Stimulated activated CD4-positive, alpha-beta T cell treated with anti-CD3 and anti-CD28 coated beads, TNF-alpha, amount 100 ng/mL, for 4 hours (primary cell): ENCODE measurements around the gene FAM25C.
"Not testable (repeated sequence)": the region's sequence is repeated elsewhere in the genome, so short reads cannot be mapped to it uniquely, and the experiment has no call there.

Source experiments
- DNase-seq, 3 experiments: peaks; one replicate each; pipeline ENCODE4 v3.0.0-alpha.2; 2020; ENCODE audit warnings: low read depth in 3 of 3

The FAM25C gene

DNA sequence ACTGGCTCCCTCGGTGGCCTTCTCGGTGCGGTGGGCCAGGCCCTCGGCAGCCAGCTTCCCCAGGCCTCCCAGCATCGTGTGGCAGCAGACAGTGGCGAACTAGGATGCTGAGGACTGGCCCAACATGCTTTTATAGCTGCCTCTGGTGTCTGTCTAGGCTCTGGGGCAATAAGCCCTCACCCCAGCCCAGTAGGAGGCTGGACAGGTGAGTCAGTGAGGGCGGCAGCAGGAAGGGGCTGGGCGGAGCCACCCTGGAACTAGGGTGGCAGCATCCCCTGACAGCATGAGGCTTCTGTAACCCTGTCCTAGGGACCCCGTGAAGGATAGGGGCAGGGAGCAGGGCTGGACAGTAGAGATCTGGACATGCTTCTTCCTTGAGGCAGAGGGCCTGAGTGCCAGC lies at the start of gene FAM25C:
Gene FAM25C (minus strand): TSS at position 101 of the 400 bp plus-strand sequence. CDS start 26 bp downstream, at position 75.
- not testable (repeated sequence) for DNase-seq

DNA sequence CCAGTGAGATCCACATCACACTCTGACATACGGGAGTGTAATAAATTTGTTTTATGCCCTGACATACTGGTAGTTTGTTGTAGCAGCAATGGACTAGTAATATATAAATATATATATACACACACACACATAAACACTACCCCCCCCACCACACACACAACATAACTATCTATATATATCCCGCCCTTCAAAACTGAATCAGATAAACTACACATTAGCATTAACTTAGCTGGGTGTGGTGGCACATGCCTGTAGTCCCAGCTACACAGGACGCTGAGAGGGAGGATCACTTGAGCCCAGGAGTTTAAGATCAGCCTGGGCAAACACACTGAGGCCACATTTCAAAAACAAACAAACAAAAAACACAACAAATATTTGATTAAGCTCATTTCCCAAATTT lies 45.0 kb upstream of the FAM25C start:
- DNase-seq = not testable (repeated sequence)

DNA sequence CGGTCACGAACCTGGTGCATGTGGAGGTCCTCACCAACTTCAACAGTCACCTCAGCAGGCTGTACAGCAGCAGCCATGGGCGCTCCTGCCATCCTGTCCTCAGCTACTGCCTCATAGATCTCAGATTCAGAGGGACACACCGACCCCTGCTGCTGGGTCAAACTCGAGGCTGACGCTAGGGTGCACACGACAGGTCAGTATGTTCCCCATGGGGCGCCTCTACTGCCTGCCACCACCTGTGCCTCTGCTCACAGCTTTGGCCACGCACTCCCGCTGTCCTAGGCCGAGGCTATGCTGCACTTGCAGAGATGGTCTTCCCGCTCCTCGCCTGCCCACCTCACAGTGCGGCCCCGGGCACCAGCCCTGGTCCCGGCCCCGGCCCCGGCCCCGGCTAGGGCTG lies 31.8 kb upstream of the FAM25C start:
- not testable (repeated sequence) for DNase-seq

DNA sequence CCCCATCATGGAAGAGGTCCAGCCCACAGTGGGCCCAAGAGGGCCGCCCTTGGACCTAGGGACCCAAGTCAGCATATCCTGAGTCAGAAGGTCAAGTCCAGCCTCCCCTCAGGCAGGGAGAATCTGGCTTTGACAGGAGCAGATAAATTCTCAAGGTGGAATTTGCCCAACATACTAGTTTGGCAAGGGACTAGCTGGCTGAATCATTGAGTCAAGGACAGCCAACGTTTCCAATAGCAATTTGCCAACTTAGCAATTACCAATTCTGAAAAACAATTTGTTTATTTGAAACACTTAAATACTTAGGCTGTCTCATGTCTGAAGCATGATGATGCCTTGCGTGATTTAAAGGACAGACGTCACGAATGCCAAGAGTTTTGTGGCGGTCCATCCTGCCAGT lies 2.7 kb upstream of the FAM25C start:
- DNase-seq = not testable (repeated sequence)

DNA sequence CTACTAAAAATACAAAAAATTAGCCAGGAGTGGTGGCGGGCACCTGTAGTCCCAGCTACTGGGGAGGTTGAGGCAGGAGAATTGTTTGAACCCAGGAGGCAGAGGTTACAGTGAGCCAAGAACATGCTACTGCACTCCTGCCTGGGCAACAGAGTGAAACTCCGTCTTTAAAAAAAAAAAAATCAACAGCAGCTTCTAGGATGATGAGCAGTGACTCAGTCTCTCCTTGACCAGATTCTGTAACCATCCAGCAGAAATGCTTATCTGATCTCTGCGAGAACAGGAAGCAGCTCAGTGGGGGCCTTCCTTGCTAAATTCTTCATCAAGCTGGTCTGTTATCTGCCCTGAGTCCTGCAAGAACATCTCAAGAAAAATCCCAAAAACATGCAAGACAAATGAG lies 5.5 kb downstream of the FAM25C start:
- not testable (repeated sequence) for DNase-seq

- DNase-seq = not testable (repeated sequence)
Measured at GRCh38 chr10:47992560-47992959, 7.0 kb downstream of the FAM25C start.

DNA sequence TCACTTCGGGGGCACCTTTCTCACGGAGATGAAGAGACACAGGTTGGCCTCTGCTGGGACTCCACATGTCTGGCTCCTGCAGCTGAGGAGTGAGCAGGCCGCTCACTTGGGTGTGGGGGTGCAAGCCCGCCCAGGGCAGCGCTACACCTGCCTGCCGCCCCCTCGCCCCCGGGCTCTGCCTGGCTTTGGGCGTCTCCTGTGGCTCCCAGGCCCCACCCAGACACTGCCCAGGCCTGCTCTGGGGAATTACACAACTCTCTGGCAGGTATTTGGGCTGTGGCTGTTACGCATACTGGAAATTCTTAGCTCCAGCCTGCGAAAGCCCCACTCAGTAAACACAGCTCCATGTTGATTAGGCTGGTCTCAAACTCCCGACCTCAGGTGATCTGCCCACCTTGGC lies 7.9 kb downstream of the FAM25C start:
- not testable (repeated sequence) for DNase-seq

GRCh38 chr10:47990097-47990496 lies 9.5 kb downstream of the FAM25C start:
- DNase-seq = not testable (repeated sequence)

DNA sequence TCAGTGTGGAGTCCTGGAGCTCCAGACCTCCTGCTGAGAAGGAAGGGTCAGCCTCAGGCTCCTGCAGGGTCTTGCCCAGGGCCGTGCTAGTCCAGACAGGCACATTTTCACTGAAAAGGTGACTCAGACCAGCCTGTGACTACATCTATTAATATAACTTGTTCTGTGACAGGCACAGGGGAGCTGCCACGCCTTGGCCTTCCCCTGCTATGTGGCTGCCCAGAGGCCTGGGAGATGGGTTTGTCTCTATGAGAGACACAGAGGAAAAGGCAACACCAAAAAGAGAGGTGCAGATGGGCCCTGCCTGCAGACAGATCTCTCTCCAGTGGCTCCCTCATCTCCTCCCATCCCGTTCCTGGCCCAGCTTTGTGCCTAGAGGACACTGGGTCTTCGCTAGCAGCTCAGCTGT lies 10.0 kb downstream of the FAM25C start:
- DNase-seq = not testable (repeated sequence)

- DNase-seq = not testable (repeated sequence)
Measured at GRCh38 chr10:47988718-47989541, 10.7 kb downstream of the FAM25C start.

DNA sequence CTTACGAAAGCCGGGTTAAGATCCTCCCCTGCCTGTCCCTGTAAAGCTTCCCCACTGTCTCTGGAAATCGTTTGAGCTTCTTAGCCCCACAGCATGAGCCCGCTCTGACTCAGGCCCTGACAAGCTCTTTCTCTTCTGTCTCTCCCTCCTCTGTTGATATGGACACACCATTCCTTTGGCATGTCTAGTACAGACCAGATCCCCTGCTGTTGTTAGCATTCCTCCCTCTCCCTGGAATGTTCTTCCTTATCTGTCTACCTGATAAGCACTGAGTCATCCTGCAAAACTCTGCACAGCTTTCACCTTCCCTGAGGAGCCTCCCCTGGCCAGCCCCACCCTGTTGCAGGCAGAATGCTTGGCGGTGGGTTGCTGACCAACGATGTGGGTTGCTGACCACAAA lies 11.6 kb downstream of the FAM25C start:
- not testable (repeated sequence) for DNase-seq

DNA sequence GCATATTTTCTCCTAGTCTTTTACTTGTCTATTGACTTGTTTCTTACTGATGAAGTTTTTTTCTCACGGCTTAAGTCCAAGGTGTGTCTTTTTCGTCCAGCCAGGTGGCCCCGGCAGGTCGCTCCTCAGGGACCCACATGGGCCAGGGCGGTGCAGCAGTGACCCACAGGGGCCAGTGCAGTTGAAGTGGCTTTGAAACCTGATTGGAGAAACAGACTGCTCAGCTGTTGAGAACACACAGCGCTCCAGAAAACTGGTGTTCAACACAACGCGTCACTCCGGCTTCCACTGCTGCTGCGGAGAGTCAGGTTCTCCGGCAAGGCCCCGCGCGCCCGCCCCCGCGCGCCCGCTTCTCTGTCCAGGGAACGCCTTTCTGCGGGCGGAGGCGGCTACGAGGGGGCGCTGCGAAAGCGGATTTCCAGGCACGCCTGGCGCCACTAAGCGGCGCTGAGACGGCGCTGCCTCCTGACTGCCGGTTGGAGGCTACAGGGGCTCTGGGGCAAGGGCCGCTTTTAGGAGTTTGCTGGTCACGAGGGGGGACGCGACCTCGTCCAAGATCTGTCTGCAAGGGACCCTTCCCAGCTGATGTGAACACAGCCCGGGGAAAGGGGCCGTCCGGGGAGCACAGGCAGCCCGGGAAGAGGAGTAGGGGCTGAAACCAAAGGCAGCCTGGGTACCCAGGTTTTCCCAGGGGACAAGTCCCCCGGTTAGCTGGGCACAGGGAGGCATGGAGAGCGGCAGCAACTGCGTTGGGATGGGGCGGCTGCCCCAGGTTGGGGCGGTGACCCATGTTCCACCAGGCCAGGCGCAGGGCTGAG lies 13.0 kb downstream of the FAM25C start:
- not testable (repeated sequence) for DNase-seq

DNA sequence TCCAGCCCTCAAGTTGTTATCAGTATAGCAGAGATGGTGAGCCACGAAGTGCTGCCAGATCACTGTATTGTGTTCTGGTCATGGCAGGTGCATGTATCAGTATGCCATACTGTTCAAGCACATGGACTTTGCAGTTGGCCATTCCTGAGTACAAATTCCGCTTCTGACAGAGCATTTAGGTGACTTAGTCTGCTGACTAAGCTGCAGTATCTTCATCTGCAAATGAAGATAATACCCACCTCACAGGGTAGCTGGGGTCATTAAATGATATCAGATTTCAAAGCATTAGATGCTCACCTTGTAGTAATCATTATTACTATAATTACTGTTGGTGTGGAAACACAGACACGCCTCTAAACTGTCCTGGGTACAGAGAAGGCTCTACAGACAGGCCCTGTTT lies 24.2 kb downstream of the FAM25C start:
- DNase-seq = not testable (repeated sequence)

DNA sequence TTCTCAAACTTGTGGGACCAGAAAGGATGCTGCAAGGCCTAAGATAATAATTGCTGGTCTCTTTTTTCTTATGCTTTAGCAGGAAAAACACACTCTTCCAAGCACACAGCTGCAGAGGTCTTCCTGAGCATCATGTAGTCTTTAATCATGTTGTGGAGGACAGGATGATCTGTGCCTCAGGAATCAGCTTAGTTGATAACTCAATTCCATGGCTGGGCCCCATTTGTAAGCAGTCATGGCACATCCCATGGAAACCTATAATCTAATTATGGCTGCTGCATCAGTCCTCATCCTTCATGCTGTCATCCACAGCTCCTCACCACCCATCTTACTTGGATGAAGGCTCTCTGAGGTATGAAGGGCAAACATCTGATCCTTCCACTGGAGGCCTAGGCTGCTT lies 26.5 kb downstream of the FAM25C start:
- not testable (repeated sequence) for DNase-seq

DNA sequence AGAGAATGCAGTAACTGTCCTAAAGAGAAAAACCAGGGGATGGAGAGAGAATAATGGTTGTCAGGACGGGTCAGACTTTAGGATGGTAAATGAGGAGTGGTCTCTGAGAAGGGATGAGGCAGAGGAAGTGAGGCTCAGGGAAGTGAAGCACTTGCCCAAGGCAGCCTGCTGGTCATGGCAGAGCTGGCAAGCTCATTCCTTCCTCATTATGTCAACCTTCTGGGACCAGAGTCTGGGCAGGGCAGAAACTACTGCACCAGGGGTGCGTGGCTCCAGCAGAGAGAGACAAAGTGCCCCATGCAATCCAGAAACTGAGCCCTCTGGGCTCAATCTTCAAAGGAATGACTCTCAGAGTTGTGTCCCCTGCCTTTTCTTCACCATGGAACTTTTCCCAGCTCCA lies 27.5 kb downstream of the FAM25C start:
- DNase-seq = not testable (repeated sequence)

DNA sequence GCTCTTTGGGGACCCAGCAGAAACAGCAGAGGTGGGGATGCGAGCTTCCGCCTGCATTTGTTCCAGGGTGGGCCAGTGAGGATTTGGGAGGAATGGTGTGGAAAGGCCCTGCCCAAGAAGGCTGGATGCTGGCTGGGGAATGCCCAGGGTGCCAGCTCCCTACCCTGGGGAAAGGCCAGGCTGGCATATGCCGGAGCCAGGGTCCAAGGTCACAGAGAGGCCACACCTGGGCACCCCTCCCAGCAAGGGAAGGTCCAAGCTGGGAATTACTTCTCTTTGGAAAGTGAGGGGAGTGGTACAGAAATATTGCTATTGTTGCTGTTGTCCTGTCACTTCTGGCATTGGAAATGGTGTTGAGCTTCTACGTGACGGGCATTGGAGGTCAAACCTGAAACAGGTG lies 28.0 kb downstream of the FAM25C start:
- not testable (repeated sequence) for DNase-seq

GRCh38 chr10:47970047-47970446 lies 29.5 kb downstream of the FAM25C start:
- DNase-seq = not testable (repeated sequence)

DNA sequence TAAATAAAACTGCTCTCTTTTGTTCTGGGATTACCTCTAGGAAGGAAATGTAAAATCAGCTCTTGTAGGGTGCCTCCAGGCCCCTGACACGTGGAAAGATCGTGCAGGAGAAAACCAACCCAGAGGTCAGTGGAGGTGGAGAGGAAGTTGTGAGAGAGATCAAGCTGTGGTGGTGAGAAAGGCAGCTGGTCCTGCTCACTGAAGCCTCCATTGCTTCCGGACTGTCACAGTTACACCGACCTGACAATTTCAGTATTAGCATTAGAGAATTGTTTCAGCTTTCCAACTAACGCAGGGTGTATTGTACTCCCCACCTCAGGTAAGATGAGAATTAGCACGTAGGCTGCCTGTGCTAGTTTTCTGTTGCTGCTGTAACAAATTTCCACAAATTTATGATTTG lies 30.6 kb downstream of the FAM25C start:
- DNase-seq = not testable (repeated sequence)

DNA sequence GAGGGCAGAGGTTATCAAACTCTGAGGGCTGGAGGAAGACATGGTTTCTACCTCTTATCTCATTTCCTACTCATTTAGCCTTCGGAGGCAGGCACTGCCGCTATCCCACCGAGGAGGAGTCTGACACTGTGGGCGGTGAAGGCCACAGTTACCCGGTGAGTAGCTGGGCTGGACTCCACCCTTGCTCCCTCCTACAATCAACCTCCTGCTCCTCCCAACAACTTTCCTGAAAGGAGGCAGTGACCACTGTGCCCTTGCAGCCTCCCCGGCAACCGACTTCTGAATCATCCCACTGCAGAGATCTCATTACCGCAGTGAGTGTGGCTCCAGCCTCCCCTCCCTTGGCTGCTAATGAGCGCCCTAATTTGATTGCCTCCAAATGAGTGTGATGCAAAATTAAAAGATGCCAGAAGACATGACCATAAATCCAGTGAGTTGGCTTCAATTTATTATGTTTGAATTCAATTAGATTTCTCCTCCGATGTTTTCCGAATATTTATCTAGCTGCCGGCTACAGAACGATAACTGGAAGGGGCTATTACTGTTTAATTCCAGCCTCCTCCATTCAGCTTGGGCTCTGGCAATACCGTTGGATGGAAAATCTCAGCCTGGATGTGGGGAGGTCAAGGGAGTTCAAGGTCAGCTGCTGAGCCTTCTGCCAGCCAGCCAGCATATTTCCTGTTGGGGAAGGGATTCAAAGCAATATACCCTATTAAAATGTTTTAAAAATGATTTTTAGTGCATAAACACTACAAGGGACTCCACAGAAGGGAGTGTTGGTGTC lies 35.1 kb downstream of the FAM25C start:
- DNase-seq = not testable (repeated sequence)

DNA sequence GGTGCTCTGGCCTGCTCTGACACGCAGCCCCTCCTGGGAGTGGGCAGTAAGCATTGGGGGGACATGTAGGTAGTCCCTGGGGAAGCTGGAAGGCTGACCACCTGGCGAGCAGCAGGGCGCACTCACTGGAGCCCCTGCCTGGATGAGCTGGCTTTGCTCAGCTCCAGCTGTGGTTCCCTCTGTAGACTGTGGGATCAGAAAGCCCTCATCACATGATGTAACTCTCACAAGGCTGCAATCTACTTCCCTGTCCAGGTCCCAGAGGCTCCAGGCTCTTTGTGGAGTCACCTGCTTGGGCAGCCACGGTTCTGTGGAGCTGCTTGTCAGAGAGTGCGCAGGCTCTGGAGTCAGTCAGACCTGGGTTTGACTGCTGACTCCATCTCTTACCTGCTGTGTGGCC lies 36.8 kb downstream of the FAM25C start:
- DNase-seq = not testable (repeated sequence)

GRCh38 chr10:47960699-47961098 lies 38.9 kb downstream of the FAM25C start:
- not testable (repeated sequence) for DNase-seq

GRCh38 chr10:47959677-47960076 lies 39.9 kb downstream of the FAM25C start:
- not testable (repeated sequence) for DNase-seq
